ENCODE results near the gene STK17B.

GRCh38 chr2:196170606-196171247 lies 651 bp downstream of the STK17B start:
- TF ChIP-seq, protein P1, sequence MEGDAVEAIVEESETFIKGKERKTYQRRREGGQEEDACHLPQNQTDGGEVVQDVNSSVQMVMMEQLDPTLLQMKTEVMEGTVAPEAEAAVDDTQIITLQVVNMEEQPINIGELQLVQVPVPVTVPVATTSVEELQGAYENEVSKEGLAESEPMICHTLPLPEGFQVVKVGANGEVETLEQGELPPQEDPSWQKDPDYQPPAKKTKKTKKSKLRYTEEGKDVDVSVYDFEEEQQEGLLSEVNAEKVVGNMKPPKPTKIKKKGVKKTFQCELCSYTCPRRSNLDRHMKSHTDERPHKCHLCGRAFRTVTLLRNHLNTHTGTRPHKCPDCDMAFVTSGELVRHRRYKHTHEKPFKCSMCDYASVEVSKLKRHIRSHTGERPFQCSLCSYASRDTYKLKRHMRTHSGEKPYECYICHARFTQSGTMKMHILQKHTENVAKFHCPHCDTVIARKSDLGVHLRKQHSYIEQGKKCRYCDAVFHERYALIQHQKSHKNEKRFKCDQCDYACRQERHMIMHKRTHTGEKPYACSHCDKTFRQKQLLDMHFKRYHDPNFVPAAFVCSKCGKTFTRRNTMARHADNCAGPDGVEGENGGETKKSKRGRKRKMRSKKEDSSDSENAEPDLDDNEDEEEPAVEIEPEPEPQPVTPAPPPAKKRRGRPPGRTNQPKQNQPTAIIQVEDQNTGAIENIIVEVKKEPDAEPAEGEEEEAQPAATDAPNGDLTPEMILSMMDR (IDR thresholded peaks at IDR 0.05; ENCODE audit: insufficient read depth, low read depth, low read length), result no peak
- TF ChIP-seq EZH2 (IDR thresholded peaks at IDR 0.05; ENCODE audit: insufficient read depth, low read length), result no peak
